ENCODE measurements around the gene UPF3B. TPM values are rescaled to one million over a fixed set of nuclear protein-coding genes. Genes with fewer than 3 reads are reported as not detected.

UPF3B gene, protein sequence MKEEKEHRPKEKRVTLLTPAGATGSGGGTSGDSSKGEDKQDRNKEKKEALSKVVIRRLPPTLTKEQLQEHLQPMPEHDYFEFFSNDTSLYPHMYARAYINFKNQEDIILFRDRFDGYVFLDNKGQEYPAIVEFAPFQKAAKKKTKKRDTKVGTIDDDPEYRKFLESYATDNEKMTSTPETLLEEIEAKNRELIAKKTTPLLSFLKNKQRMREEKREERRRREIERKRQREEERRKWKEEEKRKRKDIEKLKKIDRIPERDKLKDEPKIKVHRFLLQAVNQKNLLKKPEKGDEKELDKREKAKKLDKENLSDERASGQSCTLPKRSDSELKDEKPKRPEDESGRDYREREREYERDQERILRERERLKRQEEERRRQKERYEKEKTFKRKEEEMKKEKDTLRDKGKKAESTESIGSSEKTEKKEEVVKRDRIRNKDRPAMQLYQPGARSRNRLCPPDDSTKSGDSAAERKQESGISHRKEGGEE
- 2.0 and 2.5 TPM in 2 replicates for total RNA-seq

GRCh38 chrX:119852382-119853353 lies at the start of gene UPF3B:
UPF3B (minus strand) TSS chrX:119852963; CDS start chrX:119852928, 35 bp downstream.

GRCh38 chrX:119895843-119896326 lies 43.1 kb upstream of the UPF3B start, which contains the start of gene AKAP14:
AKAP14 (plus strand) TSS chrX:119895893; CDS start chrX:119903224, 7,331 bp downstream.

GRCh38 chrX:119871599-119872395 lies 19.0 kb upstream of the UPF3B start, which contains the start of the genes NDUFA1 and RNF113A:
NDUFA1 (plus strand) TSS chrX:119871832; CDS start chrX:119871912, 80 bp downstream.
RNF113A (minus strand) TSS chrX:119871733; CDS start chrX:119871613, 120 bp downstream.

DNA sequence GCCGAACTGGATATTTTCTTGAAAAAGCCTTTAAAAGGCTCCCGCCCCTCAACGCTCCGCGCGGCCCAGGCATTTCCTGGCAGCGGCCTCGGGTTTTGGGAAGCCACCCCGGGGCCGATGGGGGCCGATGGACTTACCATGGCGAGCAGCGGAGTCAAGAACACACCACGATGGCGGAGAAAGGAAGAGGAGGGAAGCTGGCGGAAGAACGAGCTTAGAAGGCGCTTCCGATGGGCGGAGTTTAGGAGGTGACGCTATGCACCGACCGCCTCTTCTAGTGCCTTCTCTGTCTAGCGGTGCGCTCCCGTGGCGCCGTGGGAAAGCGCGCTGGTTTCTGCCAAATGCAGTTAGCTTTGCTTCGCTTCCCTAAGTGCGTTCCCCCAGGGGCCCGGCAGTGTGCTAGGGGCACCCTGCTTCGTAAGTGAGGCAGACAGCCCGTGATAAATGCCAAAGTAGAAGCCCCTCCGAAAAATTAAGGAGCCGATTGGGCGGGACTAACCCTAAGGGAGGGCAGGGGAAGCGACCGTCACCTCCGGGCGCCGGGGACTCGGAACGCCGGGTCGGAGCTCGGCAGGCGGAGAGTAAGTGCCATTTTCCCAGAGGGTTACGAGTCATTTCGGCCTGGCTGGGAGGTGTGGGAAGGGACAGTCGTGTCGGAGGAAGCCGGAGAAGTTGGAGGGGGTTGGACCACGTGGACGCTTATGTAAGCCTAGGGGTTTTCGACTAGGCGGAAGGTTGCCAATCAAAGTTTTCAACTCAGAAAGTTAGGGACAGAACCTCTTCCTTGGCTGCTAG lies 61.1 kb downstream of the UPF3B start, which contains the start of gene RPL39:
TSS of gene RPL39 (minus strand) at position 194 of the 795 bp plus-strand sequence. CDS start at position 140, 54 bp downstream.

Small RNAs within 50 kb of the gene (small RNA-seq; reads per million reads assigned to genes)
- gene SNORA69, result 0.21 reads per million

Other genes starting within 250 kb of the UPF3B start
- 8.2 and 8.9 TPM in 2 replicates for gene NKRF, start 246.5 kb downstream of the UPF3B start, total RNA-seq
- 22.2 and 22.3 TPM in 2 replicates for gene SEPTIN6, start 159.8 kb downstream of the UPF3B start, total RNA-seq
- not detected in 2 replicates for gene SOWAHD, start 94.4 kb downstream of the UPF3B start, total RNA-seq
- gene RPL39, start 61.3 kb downstream of the UPF3B start, total RNA-seq, result 1,848 and 2,607 TPM in 2 replicates
- gene RNF113A, start 18.8 kb upstream of the UPF3B start, total RNA-seq, result 12.7 and 13.5 TPM in 2 replicates
- 38.2 and 52.6 TPM in 2 replicates for gene NDUFA1, start 18.9 kb upstream of the UPF3B start, total RNA-seq
- not detected in 2 replicates for gene AKAP14, start 42.9 kb upstream of the UPF3B start, total RNA-seq
- gene NKAP, start 90.8 kb upstream of the UPF3B start, total RNA-seq, result 3.6 and 4.1 TPM in 2 replicates
- 1.3 TPM in 1 of 2 replicates, not detected in the other for gene RHOXF2B, start 224.7 kb upstream of the UPF3B start, total RNA-seq